T47D (cell line): ENCODE measurements around the gene RCC2.
"Not testable (repeated sequence)": the region's sequence is repeated elsewhere in the genome, so short reads cannot be mapped to it uniquely, and the experiment has no call there.

Experiments
- DNase-seq, 2 experiments: peaks; one replicate each; pipeline versions ENCODE4 v3.0.0 to v3.0.0-alpha.2; 2011 to 2012; ENCODE audit warnings: low read depth in 1 of 2, low spot score in 1 of 2
- JUND ChIP-seq: IDR thresholded peaks from 2 replicates; pipeline ENCODE4 v1.6.1; 2012; ENCODE audit warnings: low read depth
- in situ Hi-C: cut with HindIII; loops from 2 replicates; pipeline ENCODE4 v1.10.0; 2016; ENCODE audit warnings: low sequenced_read_pairs, low pct_unique_long_range_greater_than_20kb

RCC2 gene

DNA sequence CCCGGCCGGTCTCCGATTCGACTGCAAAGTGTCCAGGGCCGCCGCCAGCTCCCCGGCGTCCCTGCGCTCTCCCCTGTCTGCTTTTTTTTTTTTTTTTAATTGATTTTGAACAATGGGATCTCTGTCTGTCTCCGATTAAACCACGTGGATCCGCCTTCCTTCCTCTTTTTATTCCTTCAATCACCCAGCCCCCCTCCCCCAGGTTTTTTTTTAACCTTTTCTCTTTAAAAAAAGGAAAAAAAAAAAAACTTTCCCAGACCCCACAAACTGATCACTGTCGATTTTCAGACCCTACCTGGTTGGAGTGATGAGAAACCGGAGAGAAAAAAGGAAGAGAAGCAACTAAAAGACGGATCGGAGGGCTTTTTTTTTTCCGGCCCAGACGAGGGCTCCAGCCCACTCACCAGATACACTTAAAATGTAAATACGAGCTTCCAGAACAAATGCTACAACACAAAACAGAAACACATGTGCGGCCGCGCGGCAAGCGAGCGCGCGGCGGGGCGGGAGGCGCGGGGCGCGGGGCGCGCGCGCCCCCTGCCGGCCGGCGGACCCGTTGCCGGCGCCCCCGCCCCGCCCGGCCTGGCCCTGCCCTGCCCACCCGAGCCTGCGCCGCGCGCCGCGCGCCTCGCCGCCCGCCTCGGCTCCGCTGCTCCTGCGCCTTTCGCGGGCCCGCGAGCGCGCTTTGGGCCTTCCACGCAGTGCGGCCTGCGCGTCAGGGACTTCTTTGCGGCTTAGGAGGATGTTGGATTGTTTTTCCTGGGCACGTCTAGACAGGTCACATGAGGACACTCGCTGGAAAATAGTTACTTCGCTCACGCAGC is at the start of gene RCC2:
RCC2 (minus strand) TSS at position 428 of the 824 bp plus-strand sequence. CDS start 1,163 bp downstream, outside the sequence.
- no peak for TF ChIP-seq JUND
- in situ Hi-C loops, result no loop called here

DNA sequence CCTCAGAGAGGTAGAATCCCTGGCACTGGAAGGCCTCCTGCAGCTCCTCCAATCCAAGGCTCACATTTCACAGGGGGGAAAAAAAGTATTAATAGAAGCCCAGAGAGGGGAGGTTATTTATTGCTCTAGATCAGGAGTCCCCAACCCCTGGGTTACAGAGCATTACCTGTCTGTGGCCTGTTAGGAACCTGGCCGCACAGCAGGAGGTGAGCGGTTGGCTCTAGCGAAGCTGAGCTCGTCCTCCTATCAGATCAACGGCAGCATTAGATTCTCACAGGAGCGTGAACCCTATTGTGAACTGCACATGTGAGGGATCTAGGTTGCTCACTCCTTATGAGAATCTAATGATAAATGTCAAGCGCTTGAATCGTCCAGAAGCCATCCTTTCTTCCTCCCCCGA is 46.8 kb upstream of the RCC2 start:
- DNase-seq, result no peak
- TF ChIP-seq JUND, result no peak
- in situ Hi-C loops, result no loop called here

More for the DNA sequence above, at the start of gene RCC2:
- DNase-seq, result peak; percentile 60 to 73

DNA sequence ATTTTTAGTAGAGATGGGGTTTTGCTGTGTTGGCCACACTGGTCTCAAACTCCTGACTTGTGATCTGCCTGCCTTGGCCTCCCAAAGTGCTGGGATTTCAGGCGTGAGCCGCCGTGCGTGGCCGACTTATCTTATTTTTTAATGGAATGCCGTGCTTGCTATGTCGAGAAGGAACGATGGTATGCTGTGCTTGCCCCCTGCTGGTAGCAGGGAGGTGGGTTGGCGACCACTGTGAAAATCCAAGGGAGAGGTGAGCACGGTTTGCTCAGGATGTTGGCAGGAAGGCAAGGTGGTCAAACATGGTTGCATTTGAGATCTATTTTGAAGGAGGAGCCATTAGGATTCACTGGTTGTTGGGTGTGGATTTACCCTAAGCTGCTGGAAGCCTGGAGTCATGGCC is 45.8 kb upstream of the RCC2 start:
- in situ Hi-C loops, result no loop called here
- peak in 1 of 2 experiments; percentile 54 for DNase-seq

DNA sequence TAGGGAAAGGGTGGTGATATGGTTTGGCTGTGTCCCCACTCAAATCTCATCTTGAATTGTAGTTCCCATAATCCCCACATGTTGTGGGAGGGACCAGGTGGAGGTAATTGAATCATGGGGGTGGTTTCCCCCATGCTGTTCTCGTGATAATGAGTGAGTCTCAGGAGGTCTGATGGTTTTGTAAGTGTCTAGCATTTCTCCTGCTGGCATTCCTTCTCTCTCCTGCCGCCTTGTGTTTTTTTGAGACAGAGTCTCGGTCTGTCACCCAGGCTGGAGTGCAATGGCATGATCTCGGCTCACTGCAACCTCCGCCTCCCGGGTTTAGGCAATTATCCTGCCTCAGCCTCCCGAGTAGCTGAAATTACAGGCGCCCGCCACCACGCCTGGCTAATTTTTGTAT is 42.5 kb upstream of the RCC2 start:
- DNase-seq, in situ Hi-C loops: not testable (repeated sequence)

More for the DNA sequence above, 45.8 kb upstream of the RCC2 start:
- no peak for TF ChIP-seq JUND

DNA sequence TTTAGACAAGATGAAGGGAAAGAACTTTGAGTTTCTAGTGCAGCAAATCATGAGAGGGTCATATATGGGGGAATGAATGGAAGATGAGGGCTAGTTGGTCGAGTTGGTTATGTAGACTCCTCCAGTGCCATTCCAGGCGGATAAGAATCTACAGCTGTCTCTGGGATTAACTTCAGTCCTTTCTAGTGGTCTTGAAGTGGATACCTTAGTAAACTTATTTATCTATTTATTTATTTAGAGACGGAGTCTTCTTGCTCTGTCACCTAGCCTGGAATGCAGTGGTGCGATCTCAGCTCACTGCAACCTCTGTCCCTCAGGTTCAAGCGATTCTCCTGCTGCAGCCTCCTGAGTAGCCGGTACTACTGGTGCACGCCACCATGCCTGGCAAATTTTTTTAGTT is 41.4 kb upstream of the RCC2 start:
- no peak for TF ChIP-seq JUND
- no peak for DNase-seq
- in situ Hi-C loops, result no loop called here

DNA sequence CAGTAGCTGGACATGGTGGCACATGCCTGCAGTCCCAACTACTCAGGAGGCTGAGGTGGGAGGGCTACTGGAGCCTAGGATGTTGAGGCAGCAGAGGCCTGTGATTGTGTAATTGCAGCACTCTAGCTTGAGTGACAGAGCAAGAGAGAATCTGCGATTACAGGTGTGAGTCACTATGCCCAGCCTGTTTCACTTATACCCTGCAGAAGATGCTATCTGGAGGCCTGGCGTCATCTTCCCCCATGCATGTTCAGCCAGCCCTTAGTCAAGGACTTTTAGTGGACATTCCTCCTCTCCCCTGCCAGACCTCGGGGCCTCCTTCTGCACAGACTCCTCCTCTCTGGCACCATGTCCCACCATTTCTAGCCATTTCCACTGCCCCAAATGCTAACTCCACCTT is 36.3 kb upstream of the RCC2 start:
- no peak for TF ChIP-seq JUND
- peak in 1 of 2 experiments; percentile 44 for DNase-seq
- in situ Hi-C loops, result no loop called here

DNA sequence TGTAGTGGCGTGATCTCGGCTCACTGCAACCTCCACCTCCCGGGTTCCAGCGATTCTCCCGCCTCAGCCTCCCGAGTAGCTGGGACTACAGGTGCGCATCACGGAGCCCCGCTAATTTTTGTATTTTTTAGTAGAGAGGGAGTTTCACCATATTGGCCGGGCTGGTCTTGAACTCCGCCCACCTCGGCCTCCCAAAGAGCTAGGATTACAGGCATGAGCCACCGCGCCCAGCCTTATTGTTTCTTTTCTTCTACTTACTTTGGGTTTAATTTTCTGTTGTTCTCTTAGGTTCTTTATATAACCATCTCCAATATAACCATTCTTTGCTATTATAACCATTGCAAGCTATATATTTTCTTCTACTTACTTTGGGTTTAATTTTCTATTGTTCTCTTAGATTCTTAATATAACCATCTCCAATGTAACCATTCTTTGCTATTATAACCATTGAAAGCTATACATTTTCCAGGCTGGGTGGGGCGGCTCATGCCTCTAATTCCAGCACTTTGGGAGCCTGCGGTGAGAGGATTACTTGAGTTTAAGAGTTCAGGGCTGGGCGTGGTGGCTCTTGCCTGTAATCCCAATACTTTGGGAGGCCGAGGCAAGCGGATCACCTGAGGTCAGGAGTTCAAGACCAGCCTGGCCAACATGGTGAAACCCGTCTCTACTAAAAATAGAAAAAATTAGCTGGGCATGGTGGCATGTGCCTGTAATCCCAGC is 35.5 kb upstream of the RCC2 start:
- in situ Hi-C loops, DNase-seq: not testable (repeated sequence)

DNA sequence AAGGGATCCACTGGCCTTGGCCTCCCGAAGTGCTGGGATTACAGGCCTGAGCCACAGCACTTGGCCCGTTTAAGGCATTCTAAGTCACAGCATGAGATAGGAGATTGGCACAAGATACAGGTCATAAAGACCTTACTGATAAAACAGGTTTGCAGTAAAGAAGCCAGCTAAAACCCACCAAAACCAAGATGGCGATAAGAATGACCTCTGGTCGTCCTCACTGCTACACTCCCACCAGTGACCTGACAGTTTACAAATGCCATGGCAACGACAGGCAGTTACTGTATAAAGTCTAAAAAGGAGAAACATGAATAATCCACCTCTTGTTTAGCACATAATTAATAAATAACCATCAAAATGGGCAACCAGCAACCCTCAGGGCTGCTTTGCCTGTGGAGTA is 33.3 kb upstream of the RCC2 start:
- no peak for TF ChIP-seq JUND
- in situ Hi-C loops, result no loop called here
- no peak for DNase-seq

DNA sequence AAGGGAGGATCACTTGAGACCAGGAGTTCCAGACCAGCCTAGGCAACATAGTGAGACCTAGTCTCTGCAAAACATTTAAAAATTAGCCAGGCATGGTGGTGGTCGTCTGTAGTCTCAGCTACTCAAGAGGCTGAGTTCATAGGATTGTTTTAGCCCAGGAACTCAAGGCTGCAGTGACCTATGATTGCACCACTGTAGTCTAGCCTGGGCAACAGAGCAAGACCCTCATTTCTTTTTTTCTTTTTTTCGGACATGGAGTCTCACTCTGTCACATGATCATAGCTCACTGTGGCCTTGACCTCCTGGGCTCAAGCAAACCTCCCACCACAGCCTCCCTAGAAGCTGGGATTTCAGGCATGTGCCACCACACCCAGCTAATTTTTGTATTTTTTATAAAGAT is 31.9 kb upstream of the RCC2 start:
- in situ Hi-C loops, result no loop called here
- no peak for TF ChIP-seq JUND
- DNase-seq, result no peak

DNA sequence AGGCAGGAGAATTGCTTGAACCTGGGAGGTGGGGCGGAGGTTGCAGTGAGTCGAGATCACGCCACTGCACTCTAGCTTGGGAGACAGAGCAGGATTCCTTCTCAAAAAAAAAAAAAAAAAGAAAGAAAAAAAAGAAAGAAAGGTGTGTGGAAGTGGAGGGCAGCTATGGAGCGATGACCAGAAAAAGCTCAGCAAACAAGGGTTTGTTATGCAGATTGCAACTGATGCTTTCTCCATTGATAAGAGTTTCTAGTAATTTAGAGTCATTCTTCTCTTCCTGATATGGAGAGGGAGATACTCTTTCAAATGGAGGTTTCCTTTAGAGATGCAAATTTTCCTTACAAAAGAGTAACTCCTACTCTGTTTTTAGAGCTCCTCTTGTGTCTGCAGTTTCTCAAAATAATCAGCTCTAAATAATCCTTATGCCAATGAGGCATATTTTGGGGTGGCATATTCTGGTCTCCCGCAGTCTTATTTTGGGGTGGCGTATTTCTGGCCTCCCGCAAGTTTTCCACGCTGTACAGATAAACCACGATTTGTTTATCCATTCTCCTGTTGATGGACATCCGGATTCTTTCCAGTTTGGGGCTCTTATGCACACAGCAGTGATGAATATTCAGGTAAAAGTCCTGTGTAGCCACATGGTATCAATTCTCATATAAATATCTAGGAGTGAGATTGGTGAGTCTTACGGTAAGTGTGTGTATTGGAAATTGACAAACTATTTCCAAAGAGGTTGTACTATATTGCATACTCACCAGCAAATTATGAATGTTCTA is 30.7 kb upstream of the RCC2 start:
- in situ Hi-C loops, result no loop called here
- no peak for TF ChIP-seq JUND
- no peak for DNase-seq

DNA sequence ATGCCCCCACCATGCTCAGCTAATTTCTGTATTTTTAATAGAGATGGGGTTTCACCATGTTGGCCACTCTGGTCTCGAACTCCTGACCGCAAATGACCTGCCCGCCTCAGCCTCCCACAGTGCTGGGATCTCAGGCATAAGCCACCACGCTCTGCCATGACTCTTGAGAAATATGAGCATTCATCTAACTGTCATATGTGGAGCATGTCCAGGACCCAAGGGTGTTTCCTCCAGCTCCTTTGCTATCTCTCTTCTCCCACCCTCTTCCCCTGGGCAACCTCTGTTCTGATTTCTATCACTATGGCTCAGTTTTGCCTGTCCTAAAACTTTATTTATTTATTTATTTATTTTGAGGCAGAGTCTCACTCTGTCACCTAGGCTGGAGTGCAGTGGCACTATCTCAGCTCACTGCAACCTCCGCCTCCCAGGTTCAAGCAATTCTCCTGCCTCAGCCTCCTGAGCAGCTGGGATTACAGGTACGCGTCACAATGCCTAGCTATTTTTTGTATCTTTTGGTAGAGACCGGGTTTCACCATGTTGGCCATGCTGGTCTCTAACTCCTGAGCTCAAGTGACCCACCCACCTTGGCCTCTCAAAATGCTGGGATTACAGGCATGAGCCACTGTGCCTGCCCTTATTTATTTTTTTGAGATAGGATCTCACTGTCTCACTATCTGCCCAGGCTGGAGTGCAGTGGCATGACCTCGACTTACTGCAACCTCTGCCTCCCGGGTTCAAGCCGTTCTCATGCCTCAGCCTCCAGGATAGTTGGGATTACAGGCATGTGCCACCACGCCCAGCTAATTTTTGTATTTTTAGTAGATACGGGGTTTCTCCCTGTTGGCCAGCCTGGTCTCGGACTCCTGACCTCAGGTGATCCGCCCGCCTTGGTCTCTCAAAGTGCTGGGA is 29.1 kb upstream of the RCC2 start:
- in situ Hi-C loops, DNase-seq: not testable (repeated sequence)

DNA sequence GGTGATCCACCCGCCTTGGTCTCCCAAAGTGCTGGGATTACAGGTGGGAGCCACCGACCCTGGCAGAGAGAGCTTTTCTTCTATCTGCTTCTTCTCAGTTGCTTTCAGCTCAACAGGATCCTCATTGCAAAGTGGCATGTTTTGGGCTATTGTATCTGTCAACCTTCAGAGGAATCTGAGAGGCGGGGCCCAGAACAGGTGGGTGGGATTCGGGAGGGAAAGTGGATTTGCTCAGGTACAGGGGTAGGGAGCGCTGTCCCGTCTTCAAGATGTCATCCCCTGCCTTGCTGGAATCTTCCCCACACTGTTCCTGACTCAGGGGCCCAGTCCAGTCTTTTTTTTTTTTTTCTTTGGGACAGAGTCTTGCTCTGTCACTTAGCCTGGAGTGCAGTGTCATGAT is 26.9 kb upstream of the RCC2 start:
- in situ Hi-C loops, result no loop called here
- DNase-seq, result no peak
- TF ChIP-seq JUND, result no peak
